Skeletal muscle satellite cell (primary cell): ENCODE data around the gene NCF4.

Experiments used
- H3K27me3 ChIP-seq: 2 replicates; pipeline ENCODE4 v1.7.0; 2013; ENCODE audit warnings: low read length; ENCODE audit not compliant: control insufficient read depth, insufficient read depth
- H3K36me3 ChIP-seq: 2 replicates; pipeline ENCODE4 v1.7.0; 2013; ENCODE audit warnings: mild to moderate bottlenecking, control low read depth, low read length; ENCODE audit not compliant: insufficient read depth
- H3K4me1 ChIP-seq: 2 replicates; pipeline ENCODE4 v1.7.0; 2013; ENCODE audit warnings: low read length; ENCODE audit not compliant: control insufficient read depth, insufficient read depth
- H3K4me2 ChIP-seq: 2 replicates; pipeline ENCODE4 v1.7.0; 2013; ENCODE audit warnings: mild to moderate bottlenecking, low read length
- H3K4me3 ChIP-seq: 2 replicates; pipeline ENCODE4 v1.7.0; 2013; ENCODE audit warnings: low read length
- H3K9ac ChIP-seq: 2 replicates; pipeline ENCODE4 v1.7.0; 2013; ENCODE audit warnings: mild to moderate bottlenecking, low read depth, low read length, moderate library complexity
- H3K9me3 ChIP-seq: replicated peaks from 2 replicates; pipeline ENCODE4 v1.7.0; 2013; ENCODE audit warnings: mild to moderate bottlenecking, control low read depth, low read length

NCF4 gene

DNA sequence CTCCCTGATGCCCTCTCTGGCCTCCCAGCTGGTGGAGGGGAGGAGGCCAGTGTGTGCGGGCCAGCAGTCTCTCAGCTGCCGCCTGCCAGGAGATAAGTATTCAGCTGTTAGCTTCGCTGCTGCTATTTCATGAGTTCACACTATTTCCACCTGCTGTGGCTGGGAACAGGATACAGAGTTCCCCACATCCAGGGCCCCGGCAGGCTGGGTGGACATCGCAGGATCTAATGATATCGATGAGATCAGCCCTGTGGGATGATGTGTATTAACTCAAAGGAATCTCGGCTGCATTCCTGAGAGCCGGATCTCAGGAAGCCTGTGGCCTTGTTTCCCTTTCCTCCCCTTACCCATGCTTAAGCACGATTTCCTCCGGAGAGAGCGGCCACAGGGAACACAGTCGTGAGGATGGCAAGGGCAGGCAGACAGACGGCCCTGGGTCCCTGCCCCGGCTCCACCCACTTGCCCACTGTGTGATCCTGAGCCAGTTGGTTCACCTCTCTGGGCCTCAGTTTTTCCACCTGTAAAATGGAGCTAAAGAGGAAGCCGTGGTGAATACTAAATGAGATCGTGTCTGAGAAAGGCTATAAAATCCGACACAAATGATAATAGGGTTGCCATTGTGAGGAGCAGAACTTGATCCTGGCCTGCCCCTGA, 37.5 kb upstream of the NCF4 start:
- Histone ChIP-seq H3K4me3 (no peak overlapping the region), H3K9ac (no peak overlapping the region), H3K4me2 (no peak overlapping the region), H3K36me3 (no peaks in the 10 kb centered on the region), H3K27me3 (peaks cover 62% of the 10 kb centered on the region), H3K4me1 (no peaks in the 10 kb centered on the region), H3K9me3 (no peaks in the 10 kb centered on the region)

DNA sequence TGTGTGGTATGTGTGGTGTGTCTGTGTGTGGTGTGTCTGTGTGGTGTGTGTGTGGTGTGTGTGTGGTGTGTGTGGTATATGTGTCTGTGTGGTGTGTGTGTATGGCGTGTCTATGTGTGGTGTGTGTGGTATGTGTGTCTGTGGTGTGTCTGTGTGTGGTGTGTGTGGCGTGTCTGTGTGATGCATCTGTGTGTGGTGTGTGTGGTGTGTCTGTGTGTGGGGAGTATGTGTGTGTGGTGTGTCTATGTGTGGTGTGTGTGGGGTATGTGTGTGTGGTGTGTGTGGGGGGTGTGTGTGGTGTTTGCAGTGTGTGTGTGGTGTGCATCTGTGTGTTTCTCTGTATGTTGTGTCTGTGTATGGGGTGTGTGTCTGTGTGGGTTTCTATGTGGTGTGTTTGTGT, 36.2 kb upstream of the NCF4 start:
- Histone ChIP-seq H3K27me3 (peaks cover 48% of the 10 kb centered on the region), H3K4me2 (no peak overlapping the region), H3K9ac (no peak overlapping the region), H3K9me3 (no peaks in the 10 kb centered on the region), H3K4me3 (no peak overlapping the region), H3K4me1 (no peaks in the 10 kb centered on the region), H3K36me3 (no peaks in the 10 kb centered on the region)

DNA sequence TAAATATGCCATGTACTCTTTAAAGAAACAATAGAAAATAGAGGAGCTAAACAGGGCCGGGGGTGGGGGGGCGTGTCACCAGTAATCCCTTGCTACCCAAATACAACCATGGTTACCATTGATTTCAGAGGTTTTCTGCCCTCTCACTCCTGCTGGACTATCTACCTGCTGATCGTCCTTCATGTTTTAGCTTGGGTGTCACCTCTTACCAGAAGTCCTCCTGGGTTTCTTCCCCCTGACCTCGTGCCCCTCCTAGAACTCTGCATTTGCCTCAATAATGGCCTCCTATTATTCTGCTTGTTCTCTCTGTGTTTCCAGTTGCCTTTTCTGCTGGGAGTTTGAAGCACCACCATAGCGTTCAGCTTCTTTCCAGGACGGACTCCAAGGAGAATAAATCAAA, 34.5 kb upstream of the NCF4 start:
- peaks cover 44% of the 10 kb centered on the region for H3K27me3 ChIP-seq
- H3K4me1 ChIP-seq: no peaks in the 10 kb centered on the region
- no peaks in the 10 kb centered on the region for H3K9me3 ChIP-seq
- no peak overlapping the region for H3K9ac ChIP-seq
- no peaks in the 10 kb centered on the region for H3K36me3 ChIP-seq
- no peak overlapping the region for H3K4me2 ChIP-seq
- H3K4me3 ChIP-seq: no peak overlapping the region

DNA sequence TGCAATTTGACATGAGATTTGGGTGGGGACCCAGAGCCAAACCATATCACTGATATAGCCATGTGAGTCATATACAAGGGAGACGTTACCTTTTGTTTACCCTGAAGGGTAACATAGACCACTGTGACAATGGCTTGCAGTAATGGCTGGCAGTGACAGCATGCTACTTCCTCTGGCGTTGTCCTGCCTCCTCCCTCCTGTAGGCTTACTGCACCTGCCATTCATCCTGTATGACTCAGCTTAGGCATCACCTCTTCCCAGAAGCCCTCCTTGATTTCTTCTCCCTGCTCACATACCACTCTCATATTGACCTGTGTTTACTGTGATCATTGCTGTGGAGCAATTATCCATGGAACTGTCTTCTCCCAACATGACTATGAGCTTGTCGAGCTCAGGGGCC, 32.0 kb upstream of the NCF4 start:
- Histone ChIP-seq H3K4me3 (no peak overlapping the region), H3K4me1 (no peaks in the 10 kb centered on the region), H3K9me3 (no peaks in the 10 kb centered on the region), H3K27me3 (peaks cover 47% of the 10 kb centered on the region), H3K36me3 (no peaks in the 10 kb centered on the region), H3K9ac (no peak overlapping the region), H3K4me2 (no peak overlapping the region)

DNA sequence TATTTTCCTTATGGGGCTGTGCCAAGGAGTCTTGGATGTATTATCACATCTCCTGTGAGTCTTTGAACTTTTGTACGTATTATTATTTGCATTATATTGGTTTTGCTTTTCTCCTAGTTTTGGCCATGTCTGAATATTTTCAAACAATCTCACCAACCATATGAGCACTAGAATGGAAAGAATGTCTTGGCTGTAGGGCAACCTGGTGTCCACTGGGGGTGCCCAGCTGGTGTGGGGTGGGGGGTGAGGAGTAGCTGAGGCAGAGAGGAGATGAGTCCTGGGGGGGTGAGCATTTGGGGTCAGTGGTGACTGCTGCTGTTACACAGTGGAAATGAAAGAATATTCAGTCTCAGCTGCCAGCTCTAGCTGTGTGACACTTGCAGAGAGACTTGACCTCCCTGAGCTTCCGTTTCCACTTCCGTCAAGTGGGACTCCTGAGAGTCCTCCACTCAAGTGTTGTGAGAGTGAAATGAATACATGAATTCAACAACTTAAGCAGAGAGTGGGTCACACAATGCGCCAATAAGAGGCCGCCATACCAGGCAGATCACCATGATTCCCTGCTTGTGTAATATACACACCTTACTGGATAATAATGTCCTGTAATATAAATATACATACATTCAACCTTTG, 31.3 kb upstream of the NCF4 start:
- Histone ChIP-seq H3K36me3 (no peaks in the 10 kb centered on the region), H3K9ac (no peak overlapping the region), H3K4me2 (no peak overlapping the region), H3K4me1 (no peaks in the 10 kb centered on the region), H3K27me3 (peaks cover 42% of the 10 kb centered on the region), H3K4me3 (no peak overlapping the region), H3K9me3 (no peaks in the 10 kb centered on the region)

DNA sequence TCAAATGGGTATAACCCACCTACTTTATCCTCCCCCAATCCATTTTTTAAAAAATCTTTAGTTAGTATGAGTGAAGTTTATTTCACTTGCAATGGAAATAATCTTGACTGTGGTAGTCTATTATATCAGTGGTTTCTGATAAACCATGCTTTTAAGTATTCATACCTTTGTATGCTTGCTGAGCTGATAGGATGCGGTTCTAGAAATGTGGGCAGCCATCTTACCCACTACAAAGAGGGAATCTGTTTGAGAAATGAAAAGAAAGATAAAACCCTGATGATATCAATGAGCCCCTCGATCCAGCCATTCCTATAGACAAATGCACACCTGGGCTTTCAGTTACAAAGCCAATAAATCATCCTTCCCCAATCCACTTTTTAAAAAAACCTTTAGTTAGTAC, 30.2 kb upstream of the NCF4 start:
- H3K27me3 ChIP-seq: peaks cover 46% of the 10 kb centered on the region
- H3K9me3 ChIP-seq: no peaks in the 10 kb centered on the region
- no peak overlapping the region for H3K4me3 ChIP-seq
- no peaks in the 10 kb centered on the region for H3K36me3 ChIP-seq
- no peak overlapping the region for H3K9ac ChIP-seq
- no peaks in the 10 kb centered on the region for H3K4me1 ChIP-seq
- H3K4me2 ChIP-seq: no peak overlapping the region

DNA sequence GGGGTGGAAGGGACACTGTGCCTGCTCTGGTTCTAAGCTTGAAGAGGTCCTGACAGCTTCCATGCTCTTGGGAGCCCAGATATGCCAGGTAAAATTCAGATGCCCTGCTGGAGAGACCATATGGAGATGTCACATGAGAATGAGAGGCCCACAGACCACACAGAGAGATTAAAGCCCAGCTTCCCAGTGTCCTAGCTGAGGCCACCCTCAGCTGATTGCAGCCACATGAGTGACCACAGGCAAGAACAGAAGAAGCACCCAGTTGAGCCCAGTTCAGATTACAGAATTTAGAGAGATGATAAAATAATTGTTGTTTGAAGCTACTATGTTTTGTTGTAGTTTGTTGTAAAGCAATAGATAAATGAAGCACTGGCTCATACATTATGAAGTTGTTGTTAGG, 29.6 kb upstream of the NCF4 start:
- H3K36me3 ChIP-seq: no peaks in the 10 kb centered on the region
- H3K4me2 ChIP-seq: no peak overlapping the region
- H3K27me3 ChIP-seq: peaks cover 47% of the 10 kb centered on the region
- H3K4me1 ChIP-seq: no peaks in the 10 kb centered on the region
- H3K9ac ChIP-seq: no peak overlapping the region
- no peak overlapping the region for H3K4me3 ChIP-seq
- no peaks in the 10 kb centered on the region for H3K9me3 ChIP-seq

DNA sequence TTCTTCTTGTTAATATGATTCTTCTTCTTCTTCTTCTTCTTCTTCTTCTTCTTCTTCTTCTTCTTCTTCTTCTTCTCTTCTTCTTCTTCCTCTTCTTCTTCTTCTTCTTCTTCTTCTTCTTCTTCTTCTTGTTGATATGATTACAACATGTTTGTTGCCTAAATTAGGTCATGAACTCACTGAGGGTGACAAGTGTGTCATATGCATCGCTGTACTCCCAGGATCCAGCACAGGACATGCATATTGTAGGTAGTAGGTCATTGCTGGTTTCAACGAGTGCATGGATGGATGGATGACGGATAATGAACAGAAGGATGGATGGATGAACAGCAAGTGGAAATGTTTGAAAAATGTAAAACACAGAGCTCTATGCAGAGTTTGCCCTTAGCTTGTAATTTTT, 29.1 kb upstream of the NCF4 start:
- Histone ChIP-seq H3K4me3 (no peak overlapping the region), H3K4me1 (no peaks in the 10 kb centered on the region), H3K36me3 (no peaks in the 10 kb centered on the region), H3K4me2 (no peak overlapping the region), H3K9ac (no peak overlapping the region), H3K9me3 (no peaks in the 10 kb centered on the region), H3K27me3 (peaks cover 42% of the 10 kb centered on the region)

DNA sequence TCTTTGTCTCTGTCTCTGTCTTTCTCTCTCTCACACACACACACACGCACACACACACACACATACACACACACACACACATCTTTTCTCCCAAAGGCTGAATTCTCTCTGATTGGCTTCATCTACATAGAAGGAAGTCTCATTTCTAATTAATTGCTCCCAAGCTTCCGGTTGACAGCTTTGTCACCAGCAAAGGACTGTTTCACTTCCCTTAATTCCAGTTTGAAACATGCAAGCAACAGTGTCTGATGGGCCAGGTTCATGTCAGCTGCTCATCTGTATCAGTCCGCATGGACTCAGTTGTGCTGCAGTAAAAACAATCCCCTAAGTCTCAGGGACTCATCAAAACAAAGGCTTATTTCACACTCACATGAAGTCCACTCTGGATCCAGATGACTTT, 27.7 kb upstream of the NCF4 start:
- no peak overlapping the region for H3K9ac ChIP-seq
- H3K4me1 ChIP-seq: no peaks in the 10 kb centered on the region
- H3K4me3 ChIP-seq: no peak overlapping the region
- peaks cover 33% of the 10 kb centered on the region for H3K27me3 ChIP-seq
- H3K36me3 ChIP-seq: no peaks in the 10 kb centered on the region
- H3K4me2 ChIP-seq: no peak overlapping the region
- H3K9me3 ChIP-seq: no peaks in the 10 kb centered on the region

DNA sequence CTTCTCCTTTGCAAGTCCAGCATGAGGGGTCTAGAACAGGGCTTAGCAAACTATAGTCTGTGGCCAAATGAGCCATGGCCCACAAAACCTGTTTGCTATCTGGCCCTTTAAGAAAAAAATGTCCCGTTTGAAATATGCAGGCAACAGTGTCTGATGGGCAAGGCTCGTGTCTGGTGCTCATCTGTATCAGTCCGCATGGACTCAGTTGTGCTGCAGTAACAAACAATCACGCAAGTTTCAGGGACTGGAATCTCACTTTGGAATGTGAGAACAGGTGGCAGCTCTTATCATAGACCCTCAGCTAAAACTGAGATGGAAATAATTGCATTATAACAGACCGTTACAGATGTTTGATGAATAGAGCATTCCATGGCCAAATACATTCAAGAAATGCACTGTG, 24.9 kb upstream of the NCF4 start:
- Histone ChIP-seq H3K27me3 (peaks cover 44% of the 10 kb centered on the region), H3K4me2 (no peak overlapping the region), H3K36me3 (no peaks in the 10 kb centered on the region), H3K9me3 (no peaks in the 10 kb centered on the region), H3K4me1 (no peaks in the 10 kb centered on the region), H3K4me3 (no peak overlapping the region), H3K9ac (no peak overlapping the region)

DNA sequence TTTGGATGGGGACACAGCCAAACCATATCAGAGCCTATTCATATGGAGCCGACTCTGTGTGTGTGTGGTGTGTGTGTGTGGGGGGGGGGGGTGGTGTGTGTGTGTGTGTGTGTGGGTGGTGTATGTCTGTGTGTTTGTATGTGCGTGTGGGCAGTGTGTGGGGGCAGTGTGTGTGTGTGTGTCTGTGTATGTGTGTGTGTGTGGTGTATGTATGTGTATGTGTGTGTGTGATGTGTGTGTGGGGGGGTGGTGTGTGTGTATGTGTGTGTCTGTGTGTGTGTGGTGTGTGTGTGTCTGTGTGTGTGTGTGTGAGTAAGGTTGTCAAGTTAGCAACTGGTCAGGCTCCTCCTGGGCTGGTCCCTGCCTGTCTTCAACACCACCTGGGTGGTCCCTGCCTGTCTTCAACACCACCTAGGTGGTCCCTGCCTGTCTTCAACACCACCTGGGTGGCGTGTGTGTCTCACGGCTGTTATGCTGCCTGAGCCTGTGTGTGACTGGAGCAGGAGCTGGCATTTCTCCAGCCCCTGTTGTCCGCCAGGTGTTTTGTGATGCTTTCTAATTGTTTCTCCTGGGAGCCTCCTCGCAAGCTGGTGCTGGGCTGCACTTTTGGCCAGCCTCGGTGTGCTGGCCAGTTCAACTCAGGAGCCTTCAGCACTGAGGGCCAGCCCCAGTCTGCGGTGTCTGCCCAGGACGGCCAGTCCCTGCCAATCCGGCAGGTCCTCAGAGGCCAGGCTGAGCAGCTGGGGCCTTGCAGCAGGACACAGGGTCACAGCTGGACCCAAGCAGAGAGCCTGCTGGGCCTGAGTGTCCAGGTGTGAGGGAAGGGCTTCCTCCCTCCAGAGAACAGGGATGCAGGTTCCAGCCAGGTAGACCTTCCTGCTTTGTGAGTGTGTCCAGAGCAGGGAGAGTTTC, 22.4 kb upstream of the NCF4 start:
- Histone ChIP-seq H3K4me2 (no peak overlapping the region), H3K9me3 (no peaks in the 10 kb centered on the region), H3K27me3 (peaks cover 37% of the 10 kb centered on the region), H3K9ac (no peak overlapping the region), H3K4me3 (no peak overlapping the region), H3K36me3 (no peaks in the 10 kb centered on the region), H3K4me1 (no peaks in the 10 kb centered on the region)
